HG03442 (cell line): ENCODE results near the gene USP16.
"Not testable (repeated sequence)": the region's sequence is repeated elsewhere in the genome, so short reads cannot be mapped to it uniquely, and the experiment has no call there.

Experiments
- ATAC-seq: cut with Tn5 transposase; IDR thresholded peaks from one replicate; pipeline ENCODE4 v1.9.1; 2021; ENCODE audit warnings: mild to moderate bottlenecking, moderate library complexity; ENCODE audit not compliant: unreplicated experiment

USP16 gene

GRCh38 chr21:29024474-29025327 is at the start of gene USP16:
TSS of gene USP16 (plus strand) at chr21:29024668. CDS start at chr21:29027914, 3,246 bp downstream.
- ATAC-seq, result peak; percentile 97

- ATAC-seq, result no peak
These were observed 49.1 kb upstream of the USP16 start for GRCh38 chr21:28975397-28975796.

GRCh38 chr21:28979092-28979491 is 45.4 kb upstream of the USP16 start:
- no peak for ATAC-seq

- ATAC-seq, result no peak
These were observed 41.8 kb upstream of the USP16 start for GRCh38 chr21:28982637-28983036.

GRCh38 chr21:28986677-28987076 is 37.8 kb upstream of the USP16 start:
- ATAC-seq, result no peak

GRCh38 chr21:28988146-28988545 is 36.3 kb upstream of the USP16 start:
- ATAC-seq, result not testable (repeated sequence)

- ATAC-seq, result peak; percentile 0
These were observed 32.5 kb upstream of the USP16 start for GRCh38 chr21:28991861-28992525.

- peak; percentile 96 for ATAC-seq
These were observed 31.8 kb upstream of the USP16 start, which contains the start of gene LTN1 for GRCh38 chr21:28992526-28993292. TSS of gene LTN1 (minus strand) at chr21:28992877. CDS start at chr21:28992805, 72 bp downstream.

- ATAC-seq, result no peak
These were observed 31.2 kb upstream of the USP16 start for GRCh38 chr21:28993293-28993629.

GRCh38 chr21:29002442-29003144 is 21.9 kb upstream of the USP16 start:
- peak; percentile 99 for ATAC-seq

GRCh38 chr21:29005696-29006095 is 18.8 kb upstream of the USP16 start:
- no peak for ATAC-seq

- no peak for ATAC-seq
These were observed 17.3 kb upstream of the USP16 start for GRCh38 chr21:29007135-29007534.

- ATAC-seq, result no peak
These were observed 16.7 kb upstream of the USP16 start for GRCh38 chr21:29007810-29008209.

GRCh38 chr21:29008367-29008766 is 16.1 kb upstream of the USP16 start:
- ATAC-seq, result no peak

- ATAC-seq, result not testable (repeated sequence)
These were observed 13.2 kb upstream of the USP16 start for GRCh38 chr21:29011236-29011635.

GRCh38 chr21:29017639-29018237 is 6.7 kb upstream of the USP16 start:
- ATAC-seq, result peak; percentile 30

GRCh38 chr21:29018540-29018939 is 5.9 kb upstream of the USP16 start:
- peak; percentile 7 for ATAC-seq

- no peak for ATAC-seq
These were observed 2.3 kb upstream of the USP16 start for GRCh38 chr21:29022166-29022565.

- ATAC-seq, result no peak
These were observed 853 bp downstream of the USP16 start for GRCh38 chr21:29025328-29025713.

- ATAC-seq, result no peak
These were observed 5.1 kb downstream of the USP16 start for GRCh38 chr21:29029524-29029923.
